Muscle of arm (tissue), 12 donors: ENCODE results near the gene MED26. TPM values are rescaled to one million over a fixed set of nuclear protein-coding genes. Genes with fewer than 3 reads are reported as not detected.

Source experiments
- DNase-seq: peaks from one replicate; pipeline ENCODE4 v3.0.0-alpha.2; 2013
- polyA plus RNA-seq, 12 donors: library from polyadenylated mRNA; unstranded; fragments of 120-200 nt; gene quantifications; one replicate each; pipeline ENCODE4 v1.2.1, GENCODE V29; 2013; ENCODE audit not compliant: insufficient read length in 12 of 12

Gene MED26
- polyA plus RNA-seq, 12 donors = 4.6 to 7.7 (median 6.1) TPM; not detected in 1

- no peak for DNase-seq
Observed at GRCh38 chr19:16591803-16592556, 36.0 kb downstream of the MED26 start.

- DNase-seq = no peak
Observed at GRCh38 chr19:16590876-16591802, 36.9 kb downstream of the MED26 start.

- DNase-seq = no peak
Observed at GRCh38 chr19:16589917-16590316, 38.1 kb downstream of the MED26 start.

- no peak for DNase-seq
Observed at GRCh38 chr19:16588824-16589577, 39.0 kb downstream of the MED26 start.

- DNase-seq = no peak
Observed at GRCh38 chr19:16587833-16588823, 39.9 kb downstream of the MED26 start.

- no peak for DNase-seq
Observed at GRCh38 chr19:16586991-16587832, 40.8 kb downstream of the MED26 start.

- no peak for DNase-seq
Observed at GRCh38 chr19:16586477-16586871, 41.5 kb downstream of the MED26 start.

- DNase-seq = no peak
Observed at GRCh38 chr19:16585808-16586476, 42.1 kb downstream of the MED26 start.

- no peak for DNase-seq
Observed at GRCh38 chr19:16585094-16585801, 42.8 kb downstream of the MED26 start.

- DNase-seq = peak; percentile 74
Observed at GRCh38 chr19:16584248-16585093, 43.5 kb downstream of the MED26 start.

- no peak for DNase-seq
Observed at GRCh38 chr19:16582486-16583261, 45.3 kb downstream of the MED26 start.

GRCh38 chr19:16581971-16582343 is 46.0 kb downstream of the MED26 start:
- no peak for DNase-seq

- no peak for DNase-seq
Observed at GRCh38 chr19:16581145-16581970, 46.6 kb downstream of the MED26 start.

GRCh38 chr19:16579381-16579780 is 48.6 kb downstream of the MED26 start:
- DNase-seq = no peak

GRCh38 chr19:16577531-16577985 is 50.4 kb downstream of the MED26 start:
- DNase-seq = no peak
